AG04449 (cell line): ENCODE results near the gene SEL1L.

Experiments used
- CTCF ChIA-PET: fragments of 350-600 bp; formaldehyde crosslinking; extraction: SDS; loops from one replicate; lab custom pipeline; 2021; ENCODE audit warnings: antibody characterized with exemption; lab: Yijun Ruan, JAX
- POLR2A ChIA-PET: fragments of 400-600, 350-600 bp; formaldehyde crosslinking; extraction: SDS; loops from one replicate; lab custom pipeline; 2020; ENCODE audit warnings: antibody characterized with exemption, inconsistent platforms; lab: Yijun Ruan, JAX
- DNase-seq: peaks from one replicate; pipeline ENCODE4 v3.0.0-alpha.2; 2010; ENCODE audit warnings: low read depth, low spot score
- H3K4me3 ChIP-seq: 2 replicates; pipeline ENCODE4 v1.5.1; 2011; ENCODE audit warnings: low read depth, mild to moderate bottlenecking, control low read depth, low read length
- TF ChIP-seq, protein P1 (sequence below): IDR thresholded peaks from one replicate; pipeline ENCODE4 v1.5.1; 2011; ENCODE audit warnings: mild to moderate bottlenecking, moderate library complexity, low read length, control low read depth, inconsistent platforms; ENCODE audit not compliant: insufficient read depth; ENCODE audit errors: missing control alignments

Gene SEL1L

DNA sequence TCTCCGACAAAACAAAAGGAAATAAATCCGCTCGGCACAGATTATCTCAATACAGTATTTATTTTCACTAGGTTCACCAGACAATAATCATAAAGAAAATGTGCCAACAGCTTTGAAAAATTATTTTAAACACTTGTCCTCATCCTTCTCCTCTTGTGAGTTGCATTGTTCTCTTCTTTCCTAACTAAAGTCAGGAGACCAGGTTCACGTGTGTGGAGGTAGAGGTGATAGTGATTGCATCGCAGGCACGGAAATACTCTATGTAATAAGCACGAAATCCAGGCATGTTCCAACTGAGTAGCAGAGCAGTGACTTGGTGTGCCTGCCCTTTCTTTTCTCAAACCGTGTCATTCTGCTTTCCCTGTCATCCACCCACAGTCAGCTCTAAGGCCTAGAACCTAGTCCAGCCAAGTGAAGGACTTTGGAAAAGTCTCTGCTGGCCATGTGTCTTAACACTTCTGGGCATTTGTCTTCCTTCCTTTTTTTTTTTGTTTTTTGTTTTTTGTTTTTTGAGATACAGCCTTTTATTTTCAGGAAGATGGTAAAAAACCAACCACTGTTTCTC, 939 bp upstream of the SEL1L start:
- no peak for DNase-seq
- H3K4me3 ChIP-seq, result no peak overlapping the region
- TF ChIP-seq, protein P1, sequence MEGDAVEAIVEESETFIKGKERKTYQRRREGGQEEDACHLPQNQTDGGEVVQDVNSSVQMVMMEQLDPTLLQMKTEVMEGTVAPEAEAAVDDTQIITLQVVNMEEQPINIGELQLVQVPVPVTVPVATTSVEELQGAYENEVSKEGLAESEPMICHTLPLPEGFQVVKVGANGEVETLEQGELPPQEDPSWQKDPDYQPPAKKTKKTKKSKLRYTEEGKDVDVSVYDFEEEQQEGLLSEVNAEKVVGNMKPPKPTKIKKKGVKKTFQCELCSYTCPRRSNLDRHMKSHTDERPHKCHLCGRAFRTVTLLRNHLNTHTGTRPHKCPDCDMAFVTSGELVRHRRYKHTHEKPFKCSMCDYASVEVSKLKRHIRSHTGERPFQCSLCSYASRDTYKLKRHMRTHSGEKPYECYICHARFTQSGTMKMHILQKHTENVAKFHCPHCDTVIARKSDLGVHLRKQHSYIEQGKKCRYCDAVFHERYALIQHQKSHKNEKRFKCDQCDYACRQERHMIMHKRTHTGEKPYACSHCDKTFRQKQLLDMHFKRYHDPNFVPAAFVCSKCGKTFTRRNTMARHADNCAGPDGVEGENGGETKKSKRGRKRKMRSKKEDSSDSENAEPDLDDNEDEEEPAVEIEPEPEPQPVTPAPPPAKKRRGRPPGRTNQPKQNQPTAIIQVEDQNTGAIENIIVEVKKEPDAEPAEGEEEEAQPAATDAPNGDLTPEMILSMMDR, result no peak
- POLR2A ChIA-PET, result interaction anchor here (0.7 kb wide), 1 partner anchor 314 kb away, joined by 3 read pairs; the partner anchor contains the start of gene GTF2A1
- CTCF ChIA-PET, result no interaction called here

DNA sequence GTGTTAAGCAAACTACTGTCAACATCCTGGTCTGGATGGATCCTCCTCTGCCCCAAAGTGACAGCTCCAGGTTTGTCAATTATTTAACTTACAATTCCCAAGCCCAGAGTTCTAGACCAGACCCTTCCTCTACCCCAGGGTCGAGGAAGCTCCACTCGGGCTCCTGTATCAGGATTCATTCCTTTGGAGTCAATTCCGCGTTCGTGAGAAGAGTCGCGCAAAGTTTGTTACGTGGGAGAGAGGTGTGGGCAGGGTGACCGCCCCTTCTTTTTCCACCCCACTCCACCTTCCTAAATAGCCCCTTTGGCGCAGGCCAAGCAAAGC, 479 bp downstream of the SEL1L start:
- TF ChIP-seq, protein P1, result no peak
- H3K4me3 ChIP-seq, result peak overlapping the region; percentile 98
- no peak for DNase-seq
- ChIA-PET POLR2A (no interaction called here), CTCF (interaction anchor here (1.6 kb wide), 1 partner anchor 69 kb away, joined by 6 read pairs; no protein-coding TSS in a partner anchor)

GRCh38 chr14:81529391-81529790, 4.3 kb downstream of the SEL1L start:
- POLR2A ChIA-PET, result no interaction called here

DNA sequence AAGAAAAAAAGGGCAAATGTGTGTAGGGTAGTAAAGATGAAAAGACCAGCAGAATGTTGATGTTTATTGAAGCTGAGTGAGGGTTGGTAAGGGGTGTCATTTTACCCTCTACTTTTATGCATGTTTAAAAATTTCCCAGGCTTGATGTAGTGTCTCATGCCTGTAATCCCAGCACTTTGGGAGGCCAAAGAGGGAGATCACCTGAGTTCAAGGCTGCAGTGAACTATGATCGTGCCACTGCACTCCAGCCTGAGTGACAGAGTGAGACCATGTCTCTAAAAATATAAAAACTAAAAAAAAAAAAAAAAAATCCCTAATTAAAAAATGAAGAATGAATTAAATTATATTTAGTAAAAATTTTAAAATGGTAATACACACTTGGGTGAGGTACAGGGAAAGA, 8.5 kb downstream of the SEL1L start:
- no peak for DNase-seq
- ChIA-PET POLR2A (no interaction called here), CTCF (no interaction called here)
- TF ChIP-seq, protein P1, result no peak
- H3K4me3 ChIP-seq, result no peak overlapping the region

More at GRCh38 chr14:81529391-81529790, 4.3 kb downstream of the SEL1L start:
- peak; percentile 21 for DNase-seq
- CTCF ChIA-PET, result no interaction called here
- TF ChIP-seq, protein P1, result no peak
- H3K4me3 ChIP-seq, result no peak overlapping the region

GRCh38 chr14:81523616-81524015, 10.0 kb downstream of the SEL1L start:
- ChIA-PET POLR2A (no interaction called here), CTCF (no interaction called here)
- H3K4me3 ChIP-seq, result no peak overlapping the region
- no peak for DNase-seq
- TF ChIP-seq, protein P1, result no peak

DNA sequence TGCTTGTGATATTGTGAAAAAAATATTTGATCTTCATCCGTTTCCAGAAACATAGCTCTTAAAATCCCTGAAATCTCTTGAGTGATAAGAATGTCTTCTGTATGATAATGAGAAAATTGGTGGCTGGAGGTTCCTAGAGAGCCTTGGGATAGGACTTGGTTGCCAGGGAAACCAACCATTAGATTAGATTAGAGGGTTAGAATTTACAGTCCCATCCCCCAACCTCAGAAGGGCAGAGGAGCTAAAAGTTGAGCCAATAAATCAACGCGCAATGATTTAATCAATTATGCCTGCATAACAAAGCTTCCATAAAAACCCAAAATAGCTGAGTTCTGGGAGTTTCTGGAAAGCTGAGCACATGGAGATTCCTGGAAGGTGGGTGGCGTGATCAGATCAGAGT, 10.6 kb downstream of the SEL1L start:
- ChIA-PET CTCF (no interaction called here), POLR2A (no interaction called here)
- TF ChIP-seq, protein P1, result no peak
- H3K4me3 ChIP-seq, result no peak overlapping the region
- DNase-seq, result no peak
